Mucosa of stomach (tissue), 1 donor: Measurements from ENCODE around the gene ENPP7.
"Not testable (repeated sequence)": the region's sequence is repeated elsewhere in the genome, so short reads cannot be mapped to it uniquely, and the experiment has no call there.

Source experiments
- H3K27me3 ChIP-seq: one replicate; pipeline ENCODE4 v1.7.0; 2013; ENCODE audit warnings: mild to moderate bottlenecking, low read length; ENCODE audit not compliant: control insufficient read depth, insufficient read depth
- H3K36me3 ChIP-seq: one replicate; pipeline ENCODE4 v1.7.0; 2013; ENCODE audit warnings: low read length; ENCODE audit not compliant: control insufficient read depth, insufficient read depth
- H3K4me1 ChIP-seq: one replicate; pipeline ENCODE4 v1.7.0; 2013; ENCODE audit warnings: mild to moderate bottlenecking, low read length; ENCODE audit not compliant: control insufficient read depth, insufficient read depth
- H3K4me3 ChIP-seq: one replicate; pipeline ENCODE4 v1.7.0; 2013; ENCODE audit warnings: low read length
- H3K9ac ChIP-seq: one replicate; pipeline ENCODE4 v1.7.0; 2013; ENCODE audit warnings: mild to moderate bottlenecking, low read length, moderate library complexity
- H3K9me3 ChIP-seq: one replicate; pipeline ENCODE4 v1.7.0; 2013; ENCODE audit warnings: mild to moderate bottlenecking, low read length, moderate library complexity; ENCODE audit not compliant: control insufficient read depth
- donor health status: Pancreatic carcinoma.

The ENPP7 gene

GRCh38 chr17:79761894-79762589 lies 31.3 kb downstream of the ENPP7 start:
- H3K4me1 ChIP-seq = no peaks in the 10 kb centered on the region
- H3K4me3 ChIP-seq = no peak overlapping the region
- H3K9ac ChIP-seq = no peak overlapping the region

DNA sequence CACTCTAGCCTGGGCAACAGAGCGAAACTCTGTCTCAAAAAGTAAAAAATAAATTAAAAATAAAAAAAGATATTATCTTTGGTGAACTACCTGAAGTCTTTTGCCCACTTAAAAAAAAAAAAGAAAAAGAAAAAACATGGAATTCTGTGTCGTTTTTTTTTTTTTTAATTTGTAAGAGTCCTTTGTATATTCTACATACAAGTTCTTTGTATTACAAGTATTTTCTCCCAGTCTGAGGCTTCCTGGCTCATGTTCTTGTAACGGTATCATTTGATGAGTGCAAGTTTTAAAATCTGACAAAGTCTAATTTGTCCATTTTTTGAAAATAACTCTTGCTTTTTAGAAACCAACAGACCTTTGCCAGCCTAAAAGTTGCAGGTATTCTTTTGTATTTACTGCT lies 35.0 kb downstream of the ENPP7 start:
- Histone ChIP-seq H3K4me1 (no peaks in the 10 kb centered on the region), H3K9ac (no peak overlapping the region), H3K27me3 (peaks cover 13% of the 10 kb centered on the region), H3K4me3 (no peak overlapping the region), H3K9me3 (no peaks in the 10 kb centered on the region), H3K36me3 (no peaks in the 10 kb centered on the region)

More at GRCh38 chr17:79761894-79762589, 31.3 kb downstream of the ENPP7 start:
- H3K27me3 ChIP-seq = no peaks in the 10 kb centered on the region
- no peaks in the 10 kb centered on the region for H3K9me3 ChIP-seq
- no peaks in the 10 kb centered on the region for H3K36me3 ChIP-seq

GRCh38 chr17:79769570-79770506 lies 39.1 kb downstream of the ENPP7 start:
- H3K36me3 ChIP-seq = no peaks in the 10 kb centered on the region
- H3K4me3 ChIP-seq = no peak overlapping the region
- no peak overlapping the region for H3K9ac ChIP-seq
- H3K27me3 ChIP-seq = peaks cover 43% of the 10 kb centered on the region
- no peaks in the 10 kb centered on the region for H3K4me1 ChIP-seq
- no peaks in the 10 kb centered on the region for H3K9me3 ChIP-seq

DNA sequence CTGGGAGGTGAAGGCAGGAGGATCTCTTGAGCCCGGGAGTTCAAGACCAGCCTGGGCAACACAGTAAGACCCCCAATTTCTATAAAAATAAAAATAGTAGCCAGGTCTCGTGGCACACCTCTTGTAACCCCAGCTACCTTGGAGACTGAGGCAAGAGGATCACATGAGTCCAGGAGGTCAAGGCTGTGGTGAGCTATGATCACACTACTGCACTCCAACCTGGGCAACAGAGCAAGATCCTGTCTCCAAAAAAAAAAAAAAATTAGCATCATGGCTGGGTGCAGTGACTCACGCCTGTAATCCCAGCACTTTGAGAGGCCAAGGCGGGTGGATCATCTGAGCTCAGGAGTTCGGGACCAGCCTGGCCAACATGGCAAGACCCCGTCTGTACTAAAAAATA lies 40.5 kb downstream of the ENPP7 start:
- Histone ChIP-seq H3K4me3 (no peak overlapping the region), H3K9ac (no peak overlapping the region), H3K27me3 (peaks cover 58% of the 10 kb centered on the region)

DNA sequence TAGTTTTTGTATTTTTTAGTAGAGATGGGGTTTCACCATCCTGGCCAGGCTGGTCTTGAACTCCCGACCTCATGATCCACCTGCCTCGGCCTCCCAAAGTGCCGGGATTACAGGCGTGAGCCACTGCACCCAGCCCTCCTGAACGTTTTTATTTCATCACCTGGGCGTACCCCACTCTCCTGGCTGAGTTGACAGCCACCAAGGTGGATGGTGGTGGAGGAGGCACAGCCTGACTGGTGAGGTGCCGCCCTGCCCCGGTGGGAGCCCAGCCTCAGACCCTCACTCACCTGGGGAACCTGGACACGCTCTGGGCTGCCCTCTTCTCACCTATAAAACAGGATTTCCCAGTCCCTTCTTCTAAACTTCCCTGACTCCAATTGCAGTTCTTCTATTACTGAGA lies 42.0 kb downstream of the ENPP7 start:
- not testable (repeated sequence) for H3K36me3 ChIP-seq, H3K4me3 ChIP-seq, H3K9ac ChIP-seq, H3K4me1 ChIP-seq, H3K9me3 ChIP-seq
- H3K27me3 ChIP-seq = peaks cover 71% of the 10 kb centered on the region

More for the DNA sequence above, 40.5 kb downstream of the ENPP7 start:
- Histone ChIP-seq H3K9me3 (no peaks in the 10 kb centered on the region), H3K4me1 (no peaks in the 10 kb centered on the region), H3K36me3 (no peaks in the 10 kb centered on the region)

GRCh38 chr17:79774561-79774975 lies 43.8 kb downstream of the ENPP7 start:
- H3K4me3 ChIP-seq = no peak overlapping the region
- H3K27me3 ChIP-seq = peaks cover 78% of the 10 kb centered on the region
- peaks cover 16% of the 10 kb centered on the region for H3K4me1 ChIP-seq
- H3K9me3 ChIP-seq = no peaks in the 10 kb centered on the region
- H3K9ac ChIP-seq = no peak overlapping the region
- H3K36me3 ChIP-seq = no peaks in the 10 kb centered on the region

DNA sequence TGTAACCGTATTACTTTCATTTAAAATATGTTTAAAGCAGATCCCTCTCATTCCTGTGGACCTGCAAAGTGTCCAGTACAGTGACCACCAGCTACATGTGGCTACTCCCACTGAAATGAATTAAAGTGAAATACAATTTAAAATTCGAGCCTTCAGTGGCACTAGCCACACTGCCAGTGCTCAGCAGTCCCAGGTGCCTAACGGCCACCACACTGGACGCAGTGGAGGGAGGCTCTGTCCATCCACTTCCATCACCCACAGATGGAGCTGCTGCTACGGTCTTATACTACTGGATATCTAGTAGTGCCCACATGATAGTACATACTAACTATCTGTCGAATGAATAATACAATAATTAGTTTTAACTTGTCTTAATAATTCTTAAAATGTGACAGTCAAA lies 44.9 kb downstream of the ENPP7 start:
- Histone ChIP-seq H3K36me3 (no peaks in the 10 kb centered on the region), H3K9ac (no peak overlapping the region), H3K4me3 (no peak overlapping the region), H3K4me1 (peaks cover 16% of the 10 kb centered on the region), H3K27me3 (peaks cover 77% of the 10 kb centered on the region), H3K9me3 (no peaks in the 10 kb centered on the region)

DNA sequence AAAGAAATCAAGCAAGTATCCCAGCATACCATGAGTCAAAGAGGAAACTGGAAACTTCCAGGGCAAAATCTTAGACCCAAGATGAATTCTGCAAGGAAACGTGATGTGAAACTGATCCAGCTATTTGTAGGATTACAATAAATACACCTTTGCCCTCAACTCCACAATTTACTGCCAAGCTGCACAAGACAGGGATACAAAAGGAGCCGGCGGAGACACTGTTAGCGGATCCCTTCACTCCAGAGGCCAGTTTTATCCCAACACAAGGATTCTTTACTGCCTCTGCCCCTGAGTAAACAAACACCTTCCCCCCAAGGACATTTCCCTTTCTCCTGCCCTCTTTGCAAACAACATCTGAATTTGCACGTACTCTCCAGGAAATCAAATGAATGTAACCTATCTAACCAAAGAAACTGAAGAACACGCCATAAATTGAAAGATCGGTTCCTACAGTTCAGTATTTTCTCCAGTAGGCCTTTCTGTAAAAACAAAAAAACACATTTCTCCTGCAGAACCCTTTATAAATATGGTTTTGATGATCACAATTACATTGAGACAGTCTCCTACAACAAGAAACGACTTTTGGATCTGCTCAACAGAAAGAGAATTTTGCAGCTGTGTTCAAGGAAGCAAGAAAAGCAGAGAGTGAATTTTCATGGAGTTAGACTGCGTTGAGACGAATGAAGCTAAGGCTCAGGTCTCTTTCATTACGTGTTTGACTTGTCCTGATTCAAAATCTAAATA lies 45.8 kb downstream of the ENPP7 start:
- Histone ChIP-seq H3K4me3 (no peak overlapping the region), H3K36me3 (no peaks in the 10 kb centered on the region), H3K9ac (no peak overlapping the region), H3K9me3 (no peaks in the 10 kb centered on the region), H3K4me1 (peaks cover 16% of the 10 kb centered on the region), H3K27me3 (peaks cover 74% of the 10 kb centered on the region)

DNA sequence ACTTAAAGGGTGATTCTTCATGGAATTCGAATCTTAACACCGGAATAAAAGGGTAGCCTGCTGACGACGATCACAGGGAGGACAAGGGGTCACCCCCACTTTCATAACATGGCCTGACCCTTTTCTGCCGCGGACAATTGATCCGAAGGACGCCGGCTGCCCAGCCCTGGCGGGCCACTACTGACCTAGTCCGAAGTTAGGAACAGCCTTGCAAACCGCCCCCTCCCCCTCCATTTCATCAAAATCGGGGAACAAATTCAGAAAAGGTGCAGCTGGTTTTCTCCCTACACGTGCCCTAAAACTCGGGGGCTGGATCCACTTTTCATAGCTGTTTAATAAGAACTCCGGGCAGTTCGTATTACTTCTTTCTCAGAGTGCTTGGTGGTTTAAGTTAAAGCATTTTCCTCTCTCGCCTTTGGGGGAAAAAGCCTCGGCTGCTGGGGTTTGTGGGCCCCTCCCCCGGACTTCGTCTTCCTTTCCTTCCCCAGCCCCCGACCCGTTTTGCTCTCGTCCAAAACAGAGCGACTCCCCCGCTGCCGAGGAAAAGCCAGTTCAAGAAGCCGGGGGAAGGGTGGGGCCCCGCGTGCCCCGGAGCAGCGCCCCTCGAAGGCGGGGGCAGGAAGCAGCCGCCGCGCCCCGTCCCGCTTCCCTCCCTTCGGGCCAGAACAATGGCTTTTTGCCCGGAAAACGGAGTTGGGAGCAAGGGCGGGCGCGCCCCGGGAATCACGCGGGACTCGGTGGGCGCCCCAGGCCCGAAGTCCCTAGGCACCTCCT lies 46.6 kb downstream of the ENPP7 start:
- H3K4me1 ChIP-seq = peaks cover 16% of the 10 kb centered on the region
- no peak overlapping the region for H3K4me3 ChIP-seq
- no peaks in the 10 kb centered on the region for H3K36me3 ChIP-seq
- H3K9ac ChIP-seq = no peak overlapping the region
- no peaks in the 10 kb centered on the region for H3K9me3 ChIP-seq
- H3K27me3 ChIP-seq = peaks cover 74% of the 10 kb centered on the region

DNA sequence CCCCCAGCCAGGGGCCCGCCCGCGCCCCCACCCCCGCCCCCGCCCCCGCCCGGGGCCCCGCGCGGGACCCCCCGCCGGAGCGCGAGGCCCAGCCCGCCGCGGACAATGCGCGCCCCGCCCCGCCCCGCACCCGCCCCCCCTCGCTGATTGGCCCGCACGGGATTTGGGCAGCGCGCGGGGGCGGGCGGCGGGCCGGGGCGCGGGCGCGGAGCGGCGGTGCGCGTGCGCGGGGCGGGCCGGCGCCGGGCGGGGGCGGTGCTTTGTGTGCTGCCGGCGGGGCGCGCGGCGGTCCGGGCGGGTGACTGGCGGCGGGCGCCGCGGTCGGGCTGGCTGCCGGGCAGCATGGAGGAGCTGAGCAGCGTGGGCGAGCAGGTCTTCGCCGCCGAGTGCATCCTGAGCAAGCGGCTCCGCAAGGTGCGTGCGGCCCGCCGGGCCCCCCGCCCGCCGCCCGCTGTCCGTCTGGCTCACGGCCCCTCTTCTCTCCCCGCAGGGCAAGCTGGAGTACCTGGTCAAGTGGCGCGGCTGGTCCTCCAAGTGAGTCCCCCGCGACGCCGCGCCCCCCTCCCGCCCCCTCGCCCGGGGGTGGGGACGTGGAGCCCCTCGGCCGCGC lies 47.3 kb downstream of the ENPP7 start, which contains the start of gene CBX2:
TSS of gene CBX2 (plus strand) at position 255 of the 610 bp plus-strand sequence. CDS start at position 343, 88 bp downstream.
- Histone ChIP-seq H3K27me3 (peaks cover 72% of the 10 kb centered on the region), H3K9me3 (no peaks in the 10 kb centered on the region), H3K9ac (no peak within 1 kb of the TSS), H3K4me1 (peaks cover 16% of the 10 kb centered on the region), H3K4me3 (no peak within 1 kb of the TSS), H3K36me3 (no peaks in the 10 kb centered on the region)

GRCh38 chr17:79778504-79779083 lies 47.9 kb downstream of the ENPP7 start:
- H3K4me1 ChIP-seq = peaks cover 16% of the 10 kb centered on the region
- H3K27me3 ChIP-seq = peaks cover 66% of the 10 kb centered on the region
- H3K4me3 ChIP-seq = no peak overlapping the region
- H3K36me3 ChIP-seq = no peaks in the 10 kb centered on the region
- H3K9me3 ChIP-seq = no peaks in the 10 kb centered on the region
- no peak overlapping the region for H3K9ac ChIP-seq
